ENCODE data around the gene TEX19.

Gene TEX19

DNA sequence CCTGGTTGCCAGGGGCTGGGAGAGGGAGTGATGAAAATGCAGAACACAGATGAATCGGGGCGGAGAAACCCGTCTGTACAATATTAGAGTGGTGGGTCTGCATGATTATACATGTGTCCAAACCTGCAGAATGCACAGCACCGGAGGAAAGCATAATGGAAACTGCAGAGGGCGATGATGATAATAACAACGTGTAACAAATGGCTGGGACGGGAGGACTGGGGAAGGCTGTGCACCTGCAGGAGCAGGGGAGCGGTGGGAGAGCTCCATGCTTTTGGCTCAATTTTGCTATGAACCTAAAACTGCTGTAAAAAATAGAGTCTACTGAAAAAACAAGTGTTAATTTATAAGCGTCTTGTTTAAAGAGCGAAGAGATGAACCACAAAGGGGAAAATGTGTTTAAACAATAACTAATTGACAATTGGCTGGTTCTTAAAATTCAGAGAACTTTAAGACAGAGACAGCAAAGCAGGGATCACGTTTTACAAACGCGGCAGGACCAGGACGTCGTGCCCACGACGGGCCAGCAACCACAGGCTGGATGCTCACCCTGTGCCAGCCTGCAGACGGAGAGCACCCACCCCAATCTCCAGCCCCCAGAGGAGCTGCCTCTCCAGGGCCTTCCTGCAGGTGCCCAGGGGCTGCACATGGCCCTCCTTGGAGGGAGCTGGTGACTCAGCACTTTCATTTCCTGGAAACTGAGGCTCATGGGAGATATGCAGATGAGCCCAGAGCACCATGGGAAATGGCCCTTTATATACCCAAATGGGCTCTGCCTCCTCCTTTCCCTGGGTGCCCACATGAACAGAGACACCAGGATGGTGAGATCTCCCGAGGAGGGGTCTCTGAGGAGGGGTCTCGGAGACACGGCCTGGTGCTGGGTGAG, at the start of gene TEX19:
Gene TEX19, plus strand, starts transcription at position 783 of the 886 bp plus-strand sequence. CDS start 2,904 bp downstream, outside the sequence.
- no peaks in the 10 kb centered on the region for H3K9me3 ChIP-seq (ENCODE audit: low read length)
- H3K4me3 ChIP-seq (ENCODE audit: low read depth in 1 of 2, low read length in 2 of 2): no peak within 1 kb of the TSS
- no peaks in the 10 kb centered on the region for H3K36me3 ChIP-seq (ENCODE audit: insufficient read depth, low read length)
- peaks cover 0 to 33% of the 10 kb centered on the region in 2 donors for H3K27me3 ChIP-seq (ENCODE audit: control insufficient read depth in 1 of 2, insufficient read depth in 2 of 2, low read length in 2 of 2)
- peaks cover 6% of the 10 kb centered on the region for H3K4me1 ChIP-seq (ENCODE audit: insufficient read depth, low read length)
- H3K9ac ChIP-seq (ENCODE audit: low read length): no peak within 1 kb of the TSS
- H3K27ac ChIP-seq (ENCODE audit: low read depth, low read length): no peak within 1 kb of the TSS

DNA sequence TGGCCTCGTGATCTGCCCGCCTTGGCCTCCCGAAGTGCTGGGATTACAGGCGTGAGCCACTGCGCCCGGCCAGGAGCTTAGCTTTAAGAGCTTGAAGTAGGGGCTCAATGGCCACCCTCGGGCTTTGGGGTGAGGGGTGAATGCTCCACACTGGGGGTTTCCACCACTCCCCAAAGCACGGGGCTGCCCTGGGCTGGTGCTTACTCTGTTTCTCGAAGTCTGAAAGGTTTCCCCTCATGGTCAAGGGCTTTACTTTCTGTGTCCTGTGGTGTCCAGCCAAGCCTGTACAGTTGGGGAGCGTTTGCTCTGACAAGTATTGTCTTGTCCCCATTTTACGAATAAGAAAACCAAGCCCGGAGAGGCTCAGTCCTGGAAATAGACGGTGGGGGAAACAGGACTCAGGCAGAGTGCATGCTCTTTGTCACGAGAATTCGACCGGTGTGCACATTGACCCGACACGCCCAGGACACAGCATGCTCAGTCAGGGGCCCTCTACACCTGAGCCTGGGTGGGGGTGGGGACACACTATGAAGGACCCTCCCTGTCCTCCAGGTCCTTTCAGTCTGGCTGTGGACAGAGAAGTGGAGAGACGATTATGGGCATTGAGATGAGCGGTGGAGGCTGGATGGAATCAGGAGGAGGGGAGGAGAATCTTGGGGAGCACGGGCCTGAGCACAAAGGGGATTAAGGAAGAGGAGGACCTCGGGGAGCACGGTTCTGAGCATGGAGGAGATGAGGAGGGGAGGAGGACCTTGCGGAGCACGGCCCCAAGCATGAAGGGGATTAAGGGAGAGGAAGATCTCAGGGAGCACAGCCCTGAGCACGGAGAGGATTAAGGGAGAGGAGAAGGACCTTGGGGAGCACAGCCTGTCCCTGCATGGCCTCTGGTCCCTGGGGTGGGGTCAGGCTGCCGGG, 49.1 kb upstream of the TEX19 start:
- Histone ChIP-seq H3K27me3 (ENCODE audit: control insufficient read depth in 1 of 2, insufficient read depth in 2 of 2, low read length in 2 of 2) (peaks cover 16 to 39% of the 10 kb centered on the region in 2 donors), H3K36me3 (ENCODE audit: insufficient read depth, low read length) (no peaks in the 10 kb centered on the region), H3K4me3 (ENCODE audit: low read depth in 1 of 2, low read length in 2 of 2) (no peak overlapping the region), H3K9me3 (ENCODE audit: low read length) (no peaks in the 10 kb centered on the region), H3K9ac (ENCODE audit: low read length) (no peak overlapping the region), H3K27ac (ENCODE audit: low read depth, low read length) (no peak overlapping the region), H3K4me1 (ENCODE audit: insufficient read depth, low read length) (no peaks in the 10 kb centered on the region)

- Histone ChIP-seq H3K4me3 (ENCODE audit: low read depth in 1 of 2, low read length in 2 of 2) (no peak overlapping the region), H3K9me3 (ENCODE audit: low read length) (no peaks in the 10 kb centered on the region), H3K27me3 (ENCODE audit: control insufficient read depth in 1 of 2, insufficient read depth in 2 of 2, low read length in 2 of 2) (peaks cover 26 to 48% of the 10 kb centered on the region in 2 donors), H3K9ac (ENCODE audit: low read length) (no peak overlapping the region), H3K36me3 (ENCODE audit: insufficient read depth, low read length) (no peaks in the 10 kb centered on the region), H3K27ac (ENCODE audit: low read depth, low read length) (no peak overlapping the region), H3K4me1 (ENCODE audit: insufficient read depth, low read length) (no peaks in the 10 kb centered on the region)
Measured at GRCh38 chr17:82310877-82311276, 48.2 kb upstream of the TEX19 start.

GRCh38 chr17:82311971-82312370, 47.1 kb upstream of the TEX19 start:
- Histone ChIP-seq H3K4me1 (ENCODE audit: insufficient read depth, low read length) (no peaks in the 10 kb centered on the region), H3K9ac (ENCODE audit: low read length) (no peak overlapping the region), H3K4me3 (ENCODE audit: low read depth in 1 of 2, low read length in 2 of 2) (no peak overlapping the region), H3K9me3 (ENCODE audit: low read length) (no peaks in the 10 kb centered on the region), H3K27me3 (ENCODE audit: control insufficient read depth in 1 of 2, insufficient read depth in 2 of 2, low read length in 2 of 2) (peaks cover 30 to 59% of the 10 kb centered on the region in 2 donors), H3K27ac (ENCODE audit: low read depth, low read length) (no peak overlapping the region), H3K36me3 (ENCODE audit: insufficient read depth, low read length) (no peaks in the 10 kb centered on the region)

- Histone ChIP-seq H3K27me3 (ENCODE audit: control insufficient read depth in 1 of 2, insufficient read depth in 2 of 2, low read length in 2 of 2) (peaks cover 30 to 65% of the 10 kb centered on the region in 2 donors), H3K9ac (ENCODE audit: low read length) (no peak overlapping the region), H3K4me1 (ENCODE audit: insufficient read depth, low read length) (no peaks in the 10 kb centered on the region), H3K4me3 (ENCODE audit: low read depth in 1 of 2, low read length in 2 of 2) (no peak overlapping the region), H3K27ac (ENCODE audit: low read depth, low read length) (no peak overlapping the region), H3K9me3 (ENCODE audit: low read length) (no peaks in the 10 kb centered on the region), H3K36me3 (ENCODE audit: insufficient read depth, low read length) (no peaks in the 10 kb centered on the region)
Measured at GRCh38 chr17:82313195-82314011, 45.6 kb upstream of the TEX19 start.

GRCh38 chr17:82314012-82314726, 44.9 kb upstream of the TEX19 start:
- no peak overlapping the region for H3K4me3 ChIP-seq (ENCODE audit: low read depth in 1 of 2, low read length in 2 of 2)
- H3K36me3 ChIP-seq (ENCODE audit: insufficient read depth, low read length): no peaks in the 10 kb centered on the region
- H3K4me1 ChIP-seq (ENCODE audit: insufficient read depth, low read length): no peaks in the 10 kb centered on the region
- H3K9me3 ChIP-seq (ENCODE audit: low read length): no peaks in the 10 kb centered on the region
- no peak overlapping the region for H3K27ac ChIP-seq (ENCODE audit: low read depth, low read length)
- no peak overlapping the region for H3K9ac ChIP-seq (ENCODE audit: low read length)
- peaks cover 30 to 61% of the 10 kb centered on the region in 2 donors for H3K27me3 ChIP-seq (ENCODE audit: control insufficient read depth in 1 of 2, insufficient read depth in 2 of 2, low read length in 2 of 2)

DNA sequence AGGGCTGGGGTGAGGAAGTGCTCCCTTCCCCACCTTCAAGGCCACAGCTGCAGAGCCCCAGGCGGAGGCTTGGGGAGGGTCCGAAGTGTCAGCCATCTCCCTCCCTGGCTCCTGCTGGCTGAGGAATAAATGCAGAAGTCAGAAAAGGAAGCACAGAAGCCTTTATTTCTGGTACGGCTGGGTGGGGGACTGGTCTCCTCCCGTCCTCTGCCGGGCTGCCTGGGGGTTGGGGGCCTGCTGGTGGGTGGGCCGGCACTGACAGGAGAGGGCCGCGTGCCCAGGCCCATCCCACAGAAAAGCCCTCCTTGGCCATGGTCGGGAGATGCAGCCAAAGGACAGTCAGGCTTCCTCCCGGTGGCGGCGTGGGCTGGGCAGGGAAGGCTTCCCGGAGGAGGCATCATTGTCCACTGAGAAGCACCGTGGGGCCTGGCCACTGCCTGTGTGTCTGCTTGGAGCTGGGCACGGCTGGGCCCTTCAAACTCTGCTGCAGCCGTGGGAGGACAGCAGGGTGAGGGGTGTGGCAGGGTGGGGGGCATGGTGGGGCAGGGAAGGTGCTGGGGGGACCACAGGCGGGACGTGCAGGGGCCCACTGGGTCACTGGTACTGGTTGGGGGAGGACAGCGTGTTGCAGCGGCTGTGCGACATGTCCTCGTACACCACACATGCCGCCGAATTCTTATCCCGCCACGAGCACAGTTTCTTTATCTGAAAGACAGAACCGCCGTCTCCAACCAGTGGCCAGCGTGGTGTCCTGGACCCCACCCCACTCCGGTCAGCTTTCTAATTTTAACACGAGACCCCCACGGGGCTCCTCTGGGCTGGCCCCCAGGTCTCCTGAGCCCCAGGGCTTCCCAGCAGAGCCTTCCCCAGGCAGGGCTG, 44.1 kb upstream of the TEX19 start:
- Histone ChIP-seq H3K27ac (ENCODE audit: low read depth, low read length) (no peak overlapping the region), H3K9ac (ENCODE audit: low read length) (no peak overlapping the region), H3K9me3 (ENCODE audit: low read length) (no peaks in the 10 kb centered on the region), H3K27me3 (ENCODE audit: control insufficient read depth in 1 of 2, insufficient read depth in 2 of 2, low read length in 2 of 2) (peaks cover 30 to 56% of the 10 kb centered on the region in 2 donors), H3K4me1 (ENCODE audit: insufficient read depth, low read length) (no peaks in the 10 kb centered on the region), H3K36me3 (ENCODE audit: insufficient read depth, low read length) (no peaks in the 10 kb centered on the region), H3K4me3 (ENCODE audit: low read depth in 1 of 2, low read length in 2 of 2) (no peak overlapping the region)

DNA sequence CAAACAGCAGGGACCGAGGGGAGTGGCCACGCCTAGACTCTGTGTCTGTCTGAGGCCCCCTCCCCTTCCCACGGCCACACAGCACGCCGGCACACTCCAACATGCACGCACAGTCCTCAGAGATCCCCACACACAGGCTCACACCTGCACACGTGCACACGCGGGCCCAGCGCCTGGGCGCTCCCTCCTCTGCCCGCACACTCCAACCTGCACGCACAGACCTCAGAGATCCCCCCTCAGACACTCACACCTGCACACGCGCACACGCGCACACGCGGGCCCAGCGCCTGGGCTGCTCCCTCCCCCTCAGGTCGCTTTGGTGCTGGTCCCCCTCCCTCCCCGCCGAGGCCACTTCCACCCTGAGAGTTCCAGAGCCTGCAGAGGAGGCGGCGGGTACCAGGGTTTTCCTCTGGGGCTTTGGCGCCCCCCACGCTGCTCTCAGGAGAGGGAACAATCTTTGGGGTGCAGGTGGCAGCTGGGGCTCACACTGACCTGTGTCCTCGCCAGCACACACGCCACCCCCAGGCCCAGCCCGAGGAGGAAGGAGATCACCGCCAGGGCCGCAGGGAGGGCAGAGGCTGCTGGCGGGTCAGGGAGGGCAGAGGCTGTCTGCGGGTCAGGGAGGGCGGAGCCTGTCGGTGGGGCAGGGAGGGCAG, 43.2 kb upstream of the TEX19 start:
- peaks cover 30 to 50% of the 10 kb centered on the region in 2 donors for H3K27me3 ChIP-seq (ENCODE audit: control insufficient read depth in 1 of 2, insufficient read depth in 2 of 2, low read length in 2 of 2)
- H3K27ac ChIP-seq (ENCODE audit: low read depth, low read length): no peak overlapping the region
- no peaks in the 10 kb centered on the region for H3K4me1 ChIP-seq (ENCODE audit: insufficient read depth, low read length)
- no peaks in the 10 kb centered on the region for H3K9me3 ChIP-seq (ENCODE audit: low read length)
- no peaks in the 10 kb centered on the region for H3K36me3 ChIP-seq (ENCODE audit: insufficient read depth, low read length)
- no peak overlapping the region for H3K4me3 ChIP-seq (ENCODE audit: low read depth in 1 of 2, low read length in 2 of 2)
- no peak overlapping the region for H3K9ac ChIP-seq (ENCODE audit: low read length)

DNA sequence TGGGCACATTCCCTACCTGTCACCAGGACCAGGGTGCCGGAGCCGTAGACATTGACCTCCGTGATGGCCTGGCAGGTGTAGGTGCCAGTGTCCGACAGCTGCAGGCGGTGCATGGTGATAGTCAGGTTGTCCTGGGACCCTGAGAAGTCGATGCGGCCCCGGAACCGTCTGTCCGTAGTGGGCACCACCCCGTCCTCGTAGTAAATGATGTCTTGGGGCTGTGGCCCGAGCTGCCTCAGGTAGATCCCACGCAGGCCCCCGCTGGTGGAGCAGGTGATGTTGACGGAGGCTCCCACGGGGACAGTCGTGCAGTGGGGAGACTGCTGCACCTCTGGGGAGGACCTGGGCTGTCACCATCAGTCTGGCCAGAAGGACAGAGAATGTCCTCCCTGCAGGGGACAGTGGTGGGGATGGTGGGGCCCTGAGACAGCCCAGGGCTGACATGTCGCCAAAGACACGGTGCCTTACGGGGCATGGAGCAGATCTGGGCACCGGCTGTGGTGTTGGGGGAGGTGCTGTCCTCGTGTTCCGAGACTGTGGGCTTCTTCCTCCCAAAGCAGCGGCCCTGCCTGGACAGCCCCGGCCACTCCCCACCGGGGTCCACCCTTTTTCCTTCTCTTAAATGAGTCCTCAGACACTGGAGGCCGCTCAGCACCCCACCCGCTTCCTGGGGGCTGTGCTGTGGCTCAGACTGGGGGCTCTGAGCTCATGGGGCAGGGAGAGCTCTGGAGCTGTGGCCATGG, 42.2 kb upstream of the TEX19 start:
- no peaks in the 10 kb centered on the region for H3K36me3 ChIP-seq (ENCODE audit: insufficient read depth, low read length)
- H3K9ac ChIP-seq (ENCODE audit: low read length): no peak overlapping the region
- H3K4me1 ChIP-seq (ENCODE audit: insufficient read depth, low read length): no peaks in the 10 kb centered on the region
- H3K9me3 ChIP-seq (ENCODE audit: low read length): no peaks in the 10 kb centered on the region
- H3K4me3 ChIP-seq (ENCODE audit: low read depth in 1 of 2, low read length in 2 of 2): no peak overlapping the region
- H3K27me3 ChIP-seq (ENCODE audit: control insufficient read depth in 1 of 2, insufficient read depth in 2 of 2, low read length in 2 of 2): peaks cover 30 to 46% of the 10 kb centered on the region in 2 donors
- no peak overlapping the region for H3K27ac ChIP-seq (ENCODE audit: low read depth, low read length)

Data from muscle layer of colon (tissue), 2 donors.